GM23338 (cell line): ENCODE measurements around the gene ARSD. TPM values are rescaled to one million over a fixed set of nuclear protein-coding genes. Genes with fewer than 3 reads are reported as not detected.

Experiments used
- ATAC-seq: fragments of 200-7000 bp; cut with Tn5 transposase; 3 replicates; pipeline ENCODE4 v1.9.1; 2020
- DNase-seq: peaks from one replicate; pipeline ENCODE4 v3.0.0-alpha.2; 2015; ENCODE audit warnings: low spot score
- H2AFZ ChIP-seq: fragments of 200-600 bp; sonication (generic); 2 replicates; pipeline ENCODE4 v1.8.0; 2016; ENCODE audit warnings: antibody characterized with exemption, mild to moderate bottlenecking, moderate library complexity
- H3F3A ChIP-seq: fragments of 200-600 bp; sonication (generic); replicated peaks from 2 replicates; pipeline ENCODE4 v1.8.0; 2017; ENCODE audit warnings: antibody characterized with exemption, mixed run types, low read depth
- H3K27ac ChIP-seq: fragments of 200-600 bp; sonication (generic); 2 replicates; pipeline ENCODE4 v1.6.1; 2016; ENCODE audit warnings: low read depth
- H3K27me3 ChIP-seq: fragments of 200-600 bp; sonication (generic); 2 replicates; pipeline ENCODE4 v1.8.0; 2016; ENCODE audit warnings: mild to moderate bottlenecking, mixed run types, moderate library complexity; ENCODE audit not compliant: insufficient read depth
- H3K36me3 ChIP-seq: fragments of 200-600 bp; sonication (generic); 2 replicates; pipeline ENCODE4 v1.8.0; 2016; ENCODE audit warnings: mild to moderate bottlenecking; ENCODE audit not compliant: insufficient read depth
- H3K4me1 ChIP-seq: fragments of 200-600 bp; sonication (generic); 2 replicates; pipeline ENCODE4 v1.8.0; 2016; ENCODE audit warnings: mild to moderate bottlenecking, moderate library complexity; ENCODE audit not compliant: insufficient read depth
- H3K4me2 ChIP-seq: fragments of 200-600 bp; sonication (generic); 2 replicates; pipeline ENCODE4 v1.7.1; 2017; ENCODE audit warnings: mixed run types
- H3K4me3 ChIP-seq: fragments of 200-600 bp; sonication (generic); 2 replicates; pipeline ENCODE4 v1.6.1; 2016; ENCODE audit warnings: mixed run types
- H3K79me2 ChIP-seq: fragments of 200-600 bp; sonication (generic); replicated peaks from 2 replicates; pipeline ENCODE4 v1.8.0; 2017; ENCODE audit warnings: mild to moderate bottlenecking; ENCODE audit not compliant: insufficient read depth
- H3K9me2 ChIP-seq: fragments of 200-600 bp; sonication (generic); 2 replicates; pipeline ENCODE4 v1.8.0; 2017; ENCODE audit not compliant: insufficient read depth
- H4K20me1 ChIP-seq: fragments of 200-600 bp; sonication (generic); replicated peaks from 2 replicates; pipeline ENCODE4 v1.8.0; 2017; ENCODE audit warnings: mild to moderate bottlenecking; ENCODE audit not compliant: insufficient read depth
- H3K27ac Mint-ChIP-seq: 2 replicates; pipeline ENCODE4 v1.8.0; 2020; ENCODE audit warnings: inconsistent platforms, mild to moderate bottlenecking, moderate library complexity, mixed read lengths
- H3K27me3 Mint-ChIP-seq: 3 replicates; pipeline ENCODE4 v1.8.0; 2022; ENCODE audit warnings: low read depth, mild to moderate bottlenecking, moderate library complexity, mixed read lengths, inconsistent platforms; ENCODE audit not compliant: insufficient read depth, poor library complexity
- H3K36me3 Mint-ChIP-seq: 3 replicates; pipeline ENCODE4 v1.8.0; 2021; ENCODE audit warnings: low read depth, mild to moderate bottlenecking, inconsistent platforms, moderate library complexity, mixed read lengths
- H3K4me1 Mint-ChIP-seq: 3 replicates; pipeline ENCODE4 v1.8.0; 2020; ENCODE audit warnings: mild to moderate bottlenecking, inconsistent platforms, mixed read lengths
- H3K4me3 Mint-ChIP-seq: 3 replicates; pipeline ENCODE4 v1.8.0; 2021; ENCODE audit warnings: moderate library complexity, mild to moderate bottlenecking, inconsistent platforms, mixed read lengths
- H3K9me3 Mint-ChIP-seq: 3 replicates; pipeline ENCODE4 v1.8.0; 2020; ENCODE audit warnings: moderate library complexity, mild to moderate bottlenecking, inconsistent platforms, mixed read lengths
- CREB1 ChIP-seq: fragments of 250-450 bp; sonication (Bioruptor Pico); IDR thresholded peaks from 2 replicates; pipeline ENCODE4 v1.5.0; 2020; ENCODE audit warnings: low read depth, mild to moderate bottlenecking, moderate library complexity
- EZH2phosphoT487 ChIP-seq: fragments of 200-600 bp; sonication (generic); IDR thresholded peaks from one replicate; pipeline ENCODE4 v1.8.1; 2018; ENCODE audit warnings: antibody characterized with exemption; ENCODE audit not compliant: unreplicated experiment
- POLR2AphosphoS5 ChIP-seq: IDR thresholded peaks from 2 replicates; pipeline ENCODE4 v1.6.1; 2016; ENCODE audit warnings: antibody characterized with exemption, low read depth
- REST ChIP-seq: IDR thresholded peaks from one replicate; pipeline ENCODE4 v1.6.1; 2018; ENCODE audit warnings: antibody characterized with exemption; ENCODE audit not compliant: unreplicated experiment
- ZNF462 ChIP-seq: fragments of 250-450 bp; sonication (Bioruptor Pico); IDR thresholded peaks from 2 replicates; pipeline ENCODE4 v1.5.0; 2020; ENCODE audit warnings: mild to moderate bottlenecking, moderate library complexity
- polyA plus RNA-seq: library from polyadenylated mRNA; unstranded; fragments of >200 nt; fragmentation: Nextera tagmentation; extraction: Ambion mirVana; gene quantifications from 2 replicates; pipeline ENCODE4 v1.2.1, GENCODE V29; 2016
- total RNA-seq: library from RNA; depleted of rRNA; stranded (reverse); fragments of >200 nt; shearing (Covaris generic); gene quantifications from 2 replicates; pipeline ENCODE4 v1.2.3, GENCODE V29; 2014

Gene ARSD
- total and polyA plus RNA-seq, 2 experiments from 2014 or later = 1.3 to 1.7 TPM

- Mint-ChIP-seq H3K4me3 (no peak overlapping the region), H3K4me1 (peaks cover 12% of the 10 kb centered on the region; the same call in 2 of the 3 replicates), H3K36me3 (peaks cover 51% of the 10 kb centered on the region), H3K9me3 (no peaks in the 10 kb centered on the region; the same call in 2 of the 3 replicates), H3K27me3 (peaks cover 1% of the 10 kb centered on the region), H3K27ac (no peak overlapping the region)
- Histone ChIP-seq H3F3A (no peaks in the 10 kb centered on the region), H3K4me3 (no peak overlapping the region), H3K4me1 (no peaks in the 10 kb centered on the region), H4K20me1 (no peaks in the 10 kb centered on the region), H3K36me3 (no peaks in the 10 kb centered on the region), H2AFZ (no peak overlapping the region), H3K27me3 (no peaks in the 10 kb centered on the region), H3K4me2 (no peak overlapping the region), H3K9me2 (no peaks in the 10 kb centered on the region), H3K79me2 (no peaks in the 10 kb centered on the region), H3K27ac (no peak overlapping the region)
- no peak for ATAC-seq
- no peak for TF ChIP-seq CREB1 (CRISPR knock-in tag)
- TF ChIP-seq ZNF462 (CRISPR knock-in tag) = no peak
- TF ChIP-seq EZH2phosphoT487 = no peak
- TF ChIP-seq POLR2AphosphoS5 = no peak
- no peak for TF ChIP-seq REST
- DNase-seq = no peak
Observed at GRCh38 chrX:2870650-2871049, 58.5 kb downstream of the ARSD start.
